ENCODE measurements around the gene STK24.

Gene STK24

GRCh38 chr13:98473135-98473787 is 103.6 kb downstream of the STK24 start:
- DNase-seq (ENCODE audit: low spot score), result no peak

- DNase-seq (ENCODE audit: low spot score), result no peak
These were observed 105.0 kb downstream of the STK24 start for GRCh38 chr13:98471934-98472333.

- no peak for DNase-seq (ENCODE audit: low spot score)
These were observed 106.0 kb downstream of the STK24 start for GRCh38 chr13:98470920-98471319.

- no peak for DNase-seq (ENCODE audit: low spot score)
These were observed 108.0 kb downstream of the STK24 start for GRCh38 chr13:98468929-98469328.

- DNase-seq (ENCODE audit: low spot score), result no peak
These were observed 108.5 kb downstream of the STK24 start for GRCh38 chr13:98468361-98468760.

GRCh38 chr13:98467263-98467985 is 109.5 kb downstream of the STK24 start:
- DNase-seq (ENCODE audit: low spot score), result no peak

- peak; percentile 51 for DNase-seq (ENCODE audit: low spot score)
These were observed 110.2 kb downstream of the STK24 start for GRCh38 chr13:98466634-98467236.

GRCh38 chr13:98462946-98463345 is 114.0 kb downstream of the STK24 start:
- DNase-seq (ENCODE audit: low spot score), result no peak

- no peak for DNase-seq (ENCODE audit: low spot score)
These were observed 114.5 kb downstream of the STK24 start for GRCh38 chr13:98462241-98462882.

GRCh38 chr13:98461486-98462240 is 115.2 kb downstream of the STK24 start:
- no peak for DNase-seq (ENCODE audit: low spot score)

- no peak for DNase-seq (ENCODE audit: low spot score)
These were observed 116.4 kb downstream of the STK24 start for GRCh38 chr13:98460516-98460915.

- no peak for DNase-seq (ENCODE audit: low spot score)
These were observed 117.1 kb downstream of the STK24 start for GRCh38 chr13:98459721-98460370.

- DNase-seq (ENCODE audit: low spot score), result no peak
These were observed 117.7 kb downstream of the STK24 start for GRCh38 chr13:98459171-98459681.

GRCh38 chr13:98458431-98458830 is 118.5 kb downstream of the STK24 start:
- no peak for DNase-seq (ENCODE audit: low spot score)

- DNase-seq (ENCODE audit: low spot score), result no peak
These were observed 119.9 kb downstream of the STK24 start for GRCh38 chr13:98457053-98457452.

- no peak for DNase-seq (ENCODE audit: low spot score)
These were observed 120.5 kb downstream of the STK24 start for GRCh38 chr13:98456413-98456845.

- no peak for DNase-seq (ENCODE audit: low spot score)
These were observed 122.5 kb downstream of the STK24 start for GRCh38 chr13:98454389-98454881.

- no peak for DNase-seq (ENCODE audit: low spot score)
These were observed 123.8 kb downstream of the STK24 start for GRCh38 chr13:98452851-98453843.

- no peak for DNase-seq (ENCODE audit: low spot score)
These were observed 125.0 kb downstream of the STK24 start for GRCh38 chr13:98451676-98452470.

Measured in SW480 (cell line).